HEK293T (cell line): Measurements from ENCODE around the gene IRX2.

Experiments used
- CTCF ChIA-PET: fragments of 350-600 bp; formaldehyde crosslinking; extraction: SDS; loops from one replicate; lab custom pipeline; 2021; ENCODE audit warnings: antibody characterized with exemption, inconsistent platforms; lab: Yijun Ruan, JAX
- POLR2A ChIA-PET: fragments of 350-600 bp; formaldehyde crosslinking; extraction: SDS; loops from one replicate; lab custom pipeline; 2020; ENCODE audit warnings: antibody characterized with exemption, inconsistent platforms; lab: Yijun Ruan, JAX
- DNase-seq: peaks from one replicate; pipeline ENCODE4 v3.0.0; 2012; ENCODE audit warnings: mixed read lengths; ENCODE audit errors: extremely low spot score
- ARNT ChIP-seq: fragments of 450-650 bp; IDR thresholded peaks from 2 replicates; pipeline ENCODE4 v1.6.1; 2017; ENCODE audit warnings: mild to moderate bottlenecking
- BHLHE40 ChIP-seq: fragments of 450-650 bp; IDR thresholded peaks from 2 replicates; pipeline ENCODE4 v1.6.1; 2016; ENCODE audit warnings: mild to moderate bottlenecking, moderate library complexity, borderline replicate concordance
- CTBP1 ChIP-seq: fragments of 450-650 bp; IDR thresholded peaks from 2 replicates; pipeline ENCODE4 v1.6.1; 2016; ENCODE audit warnings: borderline replicate concordance
- ELF4 ChIP-seq: fragments of 450-650 bp; IDR thresholded peaks from 2 replicates; pipeline ENCODE4 v1.6.1; 2017; ENCODE audit warnings: antibody characterized with exemption
- FOXA1 ChIP-seq: fragments of 450-650 bp; IDR thresholded peaks from 2 replicates; pipeline ENCODE4 v1.6.1; 2016; ENCODE audit warnings: mild to moderate bottlenecking
- FOXK2 ChIP-seq: fragments of 450-650 bp; IDR thresholded peaks from 2 replicates; pipeline ENCODE4 v1.6.1; 2016; ENCODE audit warnings: mild to moderate bottlenecking
- FOXM1 ChIP-seq: fragments of 450-650 bp; IDR thresholded peaks from 2 replicates; pipeline ENCODE4 v1.6.1; 2017; ENCODE audit warnings: mild to moderate bottlenecking, borderline replicate concordance
- HDGF ChIP-seq: fragments of 450-650 bp; IDR thresholded peaks from 2 replicates; pipeline ENCODE4 v1.6.1; 2017; ENCODE audit warnings: antibody characterized with exemption, borderline replicate concordance
- L3MBTL2 ChIP-seq: fragments of 450-650 bp; conservative IDR thresholded peaks from 2 replicates; pipeline ENCODE4 v1.6.1; 2016; ENCODE audit warnings: mild to moderate bottlenecking
- LEF1 ChIP-seq: fragments of 450-650 bp; IDR thresholded peaks from 2 replicates; pipeline ENCODE4 v1.6.1; 2017; ENCODE audit warnings: mild to moderate bottlenecking, borderline replicate concordance
- NFRKB ChIP-seq: fragments of 450-650 bp; IDR thresholded peaks from 2 replicates; pipeline ENCODE4 v1.6.1; 2016; ENCODE audit warnings: mild to moderate bottlenecking, moderate library complexity
- SP1 ChIP-seq: fragments of 450-650 bp; IDR thresholded peaks from 2 replicates; pipeline ENCODE4 v1.6.1; 2017
- SUZ12 ChIP-seq: fragments of 450-650 bp; IDR thresholded peaks from 2 replicates; pipeline ENCODE4 v1.6.1; 2016; ENCODE audit warnings: mild to moderate bottlenecking
- TARDBP ChIP-seq: fragments of 450-650 bp; IDR thresholded peaks from 2 replicates; pipeline ENCODE4 v1.6.1; 2016
- ZNF384 ChIP-seq: fragments of 450-650 bp; IDR thresholded peaks from 2 replicates; pipeline ENCODE4 v1.6.1; 2016
- TF ChIP-seq, protein P1 (sequence below): fragments of 450-650 bp; IDR thresholded peaks from 2 replicates; pipeline ENCODE4 v1.6.1; 2016

The IRX2 gene

DNA sequence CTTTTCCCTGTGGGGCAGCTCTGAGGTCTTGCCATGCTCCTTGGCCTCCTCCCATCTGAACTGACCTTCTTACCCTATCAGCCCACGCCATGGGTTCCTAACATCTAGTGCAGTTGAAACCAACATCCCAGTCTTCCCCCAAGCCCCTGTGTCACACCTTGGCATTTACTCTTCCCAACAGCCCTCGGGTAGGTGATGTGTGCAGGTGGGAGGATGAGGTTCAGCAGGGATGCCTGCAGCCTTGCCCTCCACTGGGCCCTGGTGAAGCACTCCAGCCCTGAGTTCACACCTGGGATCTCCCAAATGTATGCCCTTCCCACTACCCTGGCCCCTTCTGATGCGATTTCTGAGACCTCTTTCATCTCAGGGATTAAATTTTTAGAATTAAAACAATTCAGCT lies 15.5 kb downstream of the IRX2 start:
- DNase-seq = no peak
- POLR2A ChIA-PET = no interaction called here
- CTCF ChIA-PET = no interaction called here
- TF ChIP-seq ARNT = no peak
- no peak for TF ChIP-seq ZNF384
- TF ChIP-seq NFRKB = no peak
- TF ChIP-seq LEF1 = no peak

- no peak for DNase-seq
- TF ChIP-seq ARNT = no peak
- TF ChIP-seq FOXM1 = no peak
- ChIA-PET POLR2A (no interaction called here), CTCF (no interaction called here)
These were observed 18.6 kb downstream of the IRX2 start for GRCh38 chr5:2732850-2733249.

DNA sequence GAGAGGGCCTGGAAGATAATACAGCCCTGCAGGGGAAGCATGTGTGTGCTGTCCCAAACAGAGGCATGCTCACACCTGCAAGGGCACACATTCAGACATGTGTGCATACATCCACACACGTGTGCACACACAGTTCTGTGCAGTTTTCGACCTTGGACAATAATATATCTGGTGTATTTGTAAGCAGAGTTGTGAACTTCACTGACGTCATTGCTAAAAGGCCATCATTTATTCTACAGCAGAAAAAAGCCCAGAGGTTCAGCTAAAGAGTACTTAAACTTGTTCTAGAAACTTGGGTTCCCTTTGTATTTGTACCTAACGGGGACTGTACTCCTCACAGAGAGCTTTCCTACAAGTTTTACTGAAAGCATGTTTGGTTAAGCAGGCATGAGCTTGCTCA lies 19.5 kb downstream of the IRX2 start:
- ChIA-PET CTCF (no interaction called here), POLR2A (no interaction called here)
- no peak for DNase-seq
- TF ChIP-seq SP1 (no peak), SUZ12 (no peak), FOXK2 (no peak), CTBP1 (no peak), FOXA1 (no peak), ELF4 (no peak)

- CTCF ChIA-PET = no interaction called here
- POLR2A ChIA-PET = no interaction called here
- TF ChIP-seq FOXA1 = no peak
- DNase-seq = no peak
These were observed 22.3 kb downstream of the IRX2 start for GRCh38 chr5:2729189-2729588.

GRCh38 chr5:2727550-2727949 lies 23.9 kb downstream of the IRX2 start:
- ChIA-PET CTCF (no interaction called here), POLR2A (no interaction called here)
- TF ChIP-seq SUZ12 (no peak), ZNF384 (no peak), HDGF (no peak), FOXM1 (no peak), ARNT (no peak)
- TF ChIP-seq, protein P1, sequence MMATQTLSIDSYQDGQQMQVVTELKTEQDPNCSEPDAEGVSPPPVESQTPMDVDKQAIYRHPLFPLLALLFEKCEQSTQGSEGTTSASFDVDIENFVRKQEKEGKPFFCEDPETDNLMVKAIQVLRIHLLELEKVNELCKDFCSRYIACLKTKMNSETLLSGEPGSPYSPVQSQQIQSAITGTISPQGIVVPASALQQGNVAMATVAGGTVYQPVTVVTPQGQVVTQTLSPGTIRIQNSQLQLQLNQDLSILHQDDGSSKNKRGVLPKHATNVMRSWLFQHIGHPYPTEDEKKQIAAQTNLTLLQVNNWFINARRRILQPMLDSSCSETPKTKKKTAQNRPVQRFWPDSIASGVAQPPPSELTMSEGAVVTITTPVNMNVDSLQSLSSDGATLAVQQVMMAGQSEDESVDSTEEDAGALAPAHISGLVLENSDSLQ = no peak
- no peak for DNase-seq

- ChIA-PET CTCF (no interaction called here), POLR2A (no interaction called here)
- no peak for DNase-seq
- TF ChIP-seq ARNT = no peak
- no peak for TF ChIP-seq NFRKB
- TF ChIP-seq ELF4 = no peak
- TF ChIP-seq, protein P1 = no peak
- no peak for TF ChIP-seq FOXA1
- no peak for TF ChIP-seq L3MBTL2
- no peak for TF ChIP-seq CTBP1
- TF ChIP-seq LEF1 = no peak
These were observed 25.3 kb downstream of the IRX2 start for GRCh38 chr5:2725980-2726765.

DNA sequence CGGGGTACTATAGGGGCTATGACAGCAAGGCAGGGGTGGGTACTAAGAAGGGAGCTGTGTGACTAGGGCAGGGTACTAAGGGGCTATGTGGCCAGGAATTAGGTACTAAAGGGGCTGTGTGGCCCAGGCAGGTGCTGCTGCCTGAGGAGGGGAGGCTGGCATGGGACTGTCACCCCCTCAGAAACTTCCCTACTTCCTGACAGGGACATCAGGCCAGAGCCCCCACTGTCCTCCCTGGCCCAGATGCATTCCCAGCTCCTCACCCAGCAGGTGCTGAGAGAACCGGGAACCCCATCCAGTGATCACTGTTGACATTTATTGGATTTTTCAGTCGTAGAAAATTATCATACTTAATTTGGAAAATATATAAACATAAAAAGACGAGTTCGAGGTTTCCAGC lies 26.6 kb downstream of the IRX2 start:
- DNase-seq = no peak
- CTCF ChIA-PET = no interaction called here
- POLR2A ChIA-PET = no interaction called here
- no peak for TF ChIP-seq FOXA1
- TF ChIP-seq ARNT = no peak
- no peak for TF ChIP-seq FOXM1
- no peak for TF ChIP-seq HDGF

DNA sequence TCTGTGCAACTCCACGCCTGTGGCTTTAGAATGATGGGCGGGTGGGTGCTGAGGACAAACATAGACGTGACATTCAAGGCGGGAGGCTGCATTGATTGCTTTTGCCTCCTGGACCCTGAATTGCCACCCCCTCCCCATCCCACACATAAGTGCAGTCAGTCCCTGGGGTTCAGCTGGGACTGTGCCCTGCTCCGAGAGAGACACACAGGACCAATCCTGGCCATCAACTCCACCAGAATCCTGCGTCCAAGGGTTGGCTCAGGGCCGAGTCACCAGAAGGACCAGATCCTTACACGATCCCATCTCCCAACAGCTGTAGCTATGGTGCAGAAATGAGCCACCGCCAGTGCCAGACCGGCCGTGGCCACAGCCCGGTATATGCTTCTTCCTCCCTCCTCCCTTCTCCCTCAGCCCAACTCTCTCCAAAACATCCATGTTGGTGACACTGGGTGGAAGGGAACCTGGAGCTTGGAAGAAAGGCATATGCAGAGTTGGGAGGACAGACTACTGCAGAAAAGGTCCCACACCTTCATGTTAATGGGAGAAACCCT lies 27.4 kb downstream of the IRX2 start:
- POLR2A ChIA-PET = no interaction called here
- TF ChIP-seq SUZ12 (no peak), NFRKB (no peak), ZNF384 (no peak), CTBP1 (no peak), ELF4 (no peak), FOXK2 (no peak), BHLHE40 (no peak), FOXA1 (no peak), FOXM1 (no peak), L3MBTL2 (no peak), LEF1 (no peak), HDGF (no peak), ARNT (no peak), TARDBP (no peak), SP1 (no peak)
- TF ChIP-seq, protein P1 = no peak
- no peak for DNase-seq
- CTCF ChIA-PET = no interaction called here
